ENCODE results near the gene TMEM184A. TPM values are rescaled to one million over a fixed set of nuclear protein-coding genes. Genes with fewer than 3 reads are reported as not detected.

The TMEM184A gene
- total and polyA plus RNA-seq, 2 donors (not counting 3 experiments of a cell fraction or from before 2014, with no cell fraction given) = 0.48 TPM; not detected in 1

- Histone ChIP-seq H3K4me3 (replicated peaks in 1 of 3; ENCODE audit: insufficient read depth in 1 of 3, low read depth in 1 of 3, low read length in 3 of 3) (no peak overlapping the region), H2AFZ (ENCODE audit: low read depth, low read length) (no peak overlapping the region), H3K4me2 (ENCODE audit: insufficient read depth, low read length) (no peak overlapping the region), H4K20me1 (replicated peaks; ENCODE audit: control insufficient read depth, extremely low read depth, insufficient read depth, low read length) (no peaks in the 10 kb centered on the region), H3K9me3 (replicated peaks; ENCODE audit: control insufficient read depth, insufficient read depth, low read length) (no peaks in the 10 kb centered on the region), H3K9ac (replicated peaks; ENCODE audit: extremely low read depth, insufficient read depth, low read length) (no peak overlapping the region), H3K27me3 (ENCODE audit: control insufficient read depth in 2 of 2, insufficient read depth in 2 of 2, low read length in 2 of 2) (no peaks in the 10 kb centered on the region), H3K79me2 (ENCODE audit: control insufficient read depth, insufficient read depth, low read length) (no peaks in the 10 kb centered on the region), H3K4me1 (ENCODE audit: control insufficient read depth, extremely low read depth, insufficient read depth, low read length) (no peaks in the 10 kb centered on the region), H3K36me3 (ENCODE audit: control insufficient read depth in 2 of 2, extremely low read depth in 1 of 2, insufficient read depth in 2 of 2, low read length in 2 of 2) (no peaks in the 10 kb centered on the region), H3K27ac (ENCODE audit: insufficient read depth, low read depth, low read length) (no peak overlapping the region), H3K9me1 (replicated peaks; ENCODE audit: control insufficient read depth, extremely low read depth, insufficient read depth, low read length) (no peaks in the 10 kb centered on the region)
- intact Hi-C loops (cut with micrococcal nuclease) (no loop called here), dilution Hi-C loops (cut with MboI; ENCODE audit: extremely low pct_ligation_motif_present, low sequenced_read_pairs) (no loop called here)
- BruUV-seq (replicated peaks) = no TSS peak
- ChIA-PET POLR2A (no interaction called here), CTCF (interaction anchor here (1.1 to 1.4 kb wide), 3 partner anchors 13 to 652 kb away, joined by 3 to 4 read pairs (median 3); no protein-coding TSS in a partner anchor)
- DNase-seq (ENCODE audit: low read depth, low spot score) = no peak
- no peak for TF ChIP-seq EZH2 (IDR thresholded peaks at IDR 0.05; ENCODE audit: borderline replicate concordance, low read depth, low read length, severe bottlenecking)
- TF ChIP-seq CTCF (IDR thresholded peaks at IDR 0.05; ENCODE audit: extremely low read depth in 1 of 2, insufficient read depth in 1 of 2, low read depth in 1 of 2, low read length in 2 of 2) = no peak
- TF ChIP-seq, protein P1, sequence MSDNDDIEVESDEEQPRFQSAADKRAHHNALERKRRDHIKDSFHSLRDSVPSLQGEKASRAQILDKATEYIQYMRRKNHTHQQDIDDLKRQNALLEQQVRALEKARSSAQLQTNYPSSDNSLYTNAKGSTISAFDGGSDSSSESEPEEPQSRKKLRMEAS (IDR thresholded peaks at IDR 0.05; ENCODE audit: insufficient read depth, insufficient read length) = no peak
- TF ChIP-seq POLR2A (IDR thresholded peaks at IDR 0.05; ENCODE audit: low read depth, low read length) = no peak
- no peak for TF ChIP-seq GATA2 (IDR thresholded peaks at IDR 0.05; ENCODE audit: insufficient read depth, insufficient read length, low read depth, low read length)
- no peak for TF ChIP-seq POLR2AphosphoS5 (IDR thresholded peaks at IDR 0.05; ENCODE audit: insufficient read depth, low read depth, low read length)
- no peak for TF ChIP-seq FOS (IDR thresholded peaks at IDR 0.05; ENCODE audit: borderline replicate concordance, insufficient read depth, low read length)
- no peak for TF ChIP-seq MYC (IDR thresholded peaks at IDR 0.05; ENCODE audit: low read depth, low read length)
- TF ChIP-seq JUN (IDR thresholded peaks at IDR 0.05; ENCODE audit: borderline replicate concordance, insufficient read depth, insufficient read length, low read depth) = no peak
- no peak for FAIRE-seq
Observed at GRCh38 chr7:1557006-1557405, 1.0 kb upstream of the TMEM184A start.

All from endothelial cell of umbilical vein (primary cell).